GM23338 (cell line): ENCODE measurements around the gene CHRNA3. TPM values are rescaled to one million over a fixed set of nuclear protein-coding genes. Genes with fewer than 3 reads are reported as not detected.

Experiments
- ATAC-seq: fragments of 200-7000 bp; cut with Tn5 transposase; 3 replicates; pipeline ENCODE4 v1.9.1; 2020
- DNase-seq: peaks from one replicate; pipeline ENCODE4 v3.0.0-alpha.2; 2015; ENCODE audit warnings: low spot score
- H2AFZ ChIP-seq: fragments of 200-600 bp; sonication (generic); 2 replicates; pipeline ENCODE4 v1.8.0; 2016; ENCODE audit warnings: antibody characterized with exemption, mild to moderate bottlenecking, moderate library complexity
- H3F3A ChIP-seq: fragments of 200-600 bp; sonication (generic); replicated peaks from 2 replicates; pipeline ENCODE4 v1.8.0; 2017; ENCODE audit warnings: antibody characterized with exemption, mixed run types, low read depth
- H3K27ac ChIP-seq: fragments of 200-600 bp; sonication (generic); 2 replicates; pipeline ENCODE4 v1.6.1; 2016; ENCODE audit warnings: low read depth
- H3K27me3 ChIP-seq: fragments of 200-600 bp; sonication (generic); 2 replicates; pipeline ENCODE4 v1.8.0; 2016; ENCODE audit warnings: mild to moderate bottlenecking, mixed run types, moderate library complexity; ENCODE audit not compliant: insufficient read depth
- H3K36me3 ChIP-seq: fragments of 200-600 bp; sonication (generic); 2 replicates; pipeline ENCODE4 v1.8.0; 2016; ENCODE audit warnings: mild to moderate bottlenecking; ENCODE audit not compliant: insufficient read depth
- H3K4me1 ChIP-seq: fragments of 200-600 bp; sonication (generic); 2 replicates; pipeline ENCODE4 v1.8.0; 2016; ENCODE audit warnings: mild to moderate bottlenecking, moderate library complexity; ENCODE audit not compliant: insufficient read depth
- H3K4me2 ChIP-seq: fragments of 200-600 bp; sonication (generic); 2 replicates; pipeline ENCODE4 v1.7.1; 2017; ENCODE audit warnings: mixed run types
- H3K4me3 ChIP-seq: fragments of 200-600 bp; sonication (generic); 2 replicates; pipeline ENCODE4 v1.6.1; 2016; ENCODE audit warnings: mixed run types
- H3K79me2 ChIP-seq: fragments of 200-600 bp; sonication (generic); replicated peaks from 2 replicates; pipeline ENCODE4 v1.8.0; 2017; ENCODE audit warnings: mild to moderate bottlenecking; ENCODE audit not compliant: insufficient read depth
- H3K9me2 ChIP-seq: fragments of 200-600 bp; sonication (generic); 2 replicates; pipeline ENCODE4 v1.8.0; 2017; ENCODE audit not compliant: insufficient read depth
- H4K20me1 ChIP-seq: fragments of 200-600 bp; sonication (generic); replicated peaks from 2 replicates; pipeline ENCODE4 v1.8.0; 2017; ENCODE audit warnings: mild to moderate bottlenecking; ENCODE audit not compliant: insufficient read depth
- H3K27ac Mint-ChIP-seq: 2 replicates; pipeline ENCODE4 v1.8.0; 2020; ENCODE audit warnings: inconsistent platforms, mild to moderate bottlenecking, moderate library complexity, mixed read lengths
- H3K27me3 Mint-ChIP-seq: 3 replicates; pipeline ENCODE4 v1.8.0; 2022; ENCODE audit warnings: low read depth, mild to moderate bottlenecking, moderate library complexity, mixed read lengths, inconsistent platforms; ENCODE audit not compliant: insufficient read depth, poor library complexity
- H3K36me3 Mint-ChIP-seq: 3 replicates; pipeline ENCODE4 v1.8.0; 2021; ENCODE audit warnings: low read depth, mild to moderate bottlenecking, inconsistent platforms, moderate library complexity, mixed read lengths
- H3K4me1 Mint-ChIP-seq: 3 replicates; pipeline ENCODE4 v1.8.0; 2020; ENCODE audit warnings: mild to moderate bottlenecking, inconsistent platforms, mixed read lengths
- H3K4me3 Mint-ChIP-seq: 3 replicates; pipeline ENCODE4 v1.8.0; 2021; ENCODE audit warnings: moderate library complexity, mild to moderate bottlenecking, inconsistent platforms, mixed read lengths
- H3K9me3 Mint-ChIP-seq: 3 replicates; pipeline ENCODE4 v1.8.0; 2020; ENCODE audit warnings: moderate library complexity, mild to moderate bottlenecking, inconsistent platforms, mixed read lengths
- NANOG ChIP-seq: IDR thresholded peaks from 2 replicates; pipeline ENCODE4 v1.6.1; 2016; ENCODE audit warnings: antibody characterized with exemption, borderline replicate concordance
- POLR2AphosphoS5 ChIP-seq: IDR thresholded peaks from 2 replicates; pipeline ENCODE4 v1.6.1; 2016; ENCODE audit warnings: antibody characterized with exemption, low read depth
- ZNF114 ChIP-seq: fragments of 250-450 bp; sonication (Bioruptor Pico); IDR thresholded peaks from 2 replicates; pipeline ENCODE4 v1.5.0; 2020; ENCODE audit warnings: mild to moderate bottlenecking, moderate library complexity
- polyA plus RNA-seq: library from polyadenylated mRNA; unstranded; fragments of >200 nt; fragmentation: Nextera tagmentation; extraction: Ambion mirVana; gene quantifications from 2 replicates; pipeline ENCODE4 v1.2.1, GENCODE V29; 2016
- total RNA-seq: library from RNA; depleted of rRNA; stranded (reverse); fragments of >200 nt; shearing (Covaris generic); gene quantifications from 2 replicates; pipeline ENCODE4 v1.2.3, GENCODE V29; 2014
- TF ChIP-seq, protein P1 (sequence below): fragments of 250-450 bp; sonication (Bioruptor Pico); IDR thresholded peaks from 2 replicates; pipeline ENCODE4 v1.5.0; 2020; ENCODE audit warnings: mild to moderate bottlenecking, moderate library complexity
- TF ChIP-seq, protein P2 (sequence below): IDR thresholded peaks from one replicate; pipeline ENCODE4 v1.6.1; 2018; ENCODE audit warnings: antibody characterized with exemption; ENCODE audit not compliant: unreplicated experiment
- TF ChIP-seq, protein P3 (sequence below), 2 experiments: fragments of 200-600 bp in 1 of 2; sonication (generic) in 1 of 2; conservative IDR thresholded peaks; 2 replicates each; pipeline versions ENCODE4 v1.5.1 to v1.6.1; 2016 to 2017; ENCODE audit warnings: antibody characterized with exemption in 2 of 2, low read depth in 2 of 2, mild to moderate bottlenecking in 2 of 2, moderate library complexity in 1 of 2

CHRNA3 gene
- total and polyA plus RNA-seq, 2 experiments from 2014 or later, result 2.9 to 3.5 TPM

DNA sequence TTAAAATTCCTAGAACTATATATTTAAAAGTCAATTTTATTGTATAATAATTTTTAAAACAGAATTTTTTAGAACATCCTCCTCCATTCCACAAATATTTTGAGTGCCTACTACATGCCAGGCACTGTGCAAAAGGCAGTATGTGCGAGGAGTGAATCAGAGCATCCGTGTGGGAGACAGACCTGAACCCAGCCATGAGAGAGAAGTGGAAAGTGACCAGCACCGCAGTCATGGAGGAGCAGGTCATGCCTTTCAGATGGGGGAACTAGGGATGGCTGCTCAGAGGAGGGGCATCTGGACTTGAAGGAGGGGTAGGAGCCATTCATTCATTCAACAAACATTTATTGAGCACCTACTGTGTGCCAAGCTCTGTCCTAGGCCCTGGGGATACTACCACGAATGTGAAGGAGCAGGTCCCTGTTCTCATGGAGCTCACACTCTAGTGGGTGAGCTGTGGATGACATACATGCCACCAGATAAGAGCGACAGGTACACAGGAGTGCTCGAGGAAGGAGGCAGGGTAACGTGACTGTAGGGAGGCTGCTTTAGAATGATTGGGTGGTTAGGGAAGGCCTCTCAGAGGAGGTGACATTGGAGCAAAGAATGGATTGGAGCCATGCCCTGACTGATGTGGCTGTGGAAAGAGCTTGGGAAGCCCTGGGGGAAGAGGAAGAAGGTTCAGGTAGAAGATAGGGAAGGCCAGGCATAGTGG lies 3.1 kb upstream of the CHRNA3 start (continued):
- TF ChIP-seq, protein P1, sequence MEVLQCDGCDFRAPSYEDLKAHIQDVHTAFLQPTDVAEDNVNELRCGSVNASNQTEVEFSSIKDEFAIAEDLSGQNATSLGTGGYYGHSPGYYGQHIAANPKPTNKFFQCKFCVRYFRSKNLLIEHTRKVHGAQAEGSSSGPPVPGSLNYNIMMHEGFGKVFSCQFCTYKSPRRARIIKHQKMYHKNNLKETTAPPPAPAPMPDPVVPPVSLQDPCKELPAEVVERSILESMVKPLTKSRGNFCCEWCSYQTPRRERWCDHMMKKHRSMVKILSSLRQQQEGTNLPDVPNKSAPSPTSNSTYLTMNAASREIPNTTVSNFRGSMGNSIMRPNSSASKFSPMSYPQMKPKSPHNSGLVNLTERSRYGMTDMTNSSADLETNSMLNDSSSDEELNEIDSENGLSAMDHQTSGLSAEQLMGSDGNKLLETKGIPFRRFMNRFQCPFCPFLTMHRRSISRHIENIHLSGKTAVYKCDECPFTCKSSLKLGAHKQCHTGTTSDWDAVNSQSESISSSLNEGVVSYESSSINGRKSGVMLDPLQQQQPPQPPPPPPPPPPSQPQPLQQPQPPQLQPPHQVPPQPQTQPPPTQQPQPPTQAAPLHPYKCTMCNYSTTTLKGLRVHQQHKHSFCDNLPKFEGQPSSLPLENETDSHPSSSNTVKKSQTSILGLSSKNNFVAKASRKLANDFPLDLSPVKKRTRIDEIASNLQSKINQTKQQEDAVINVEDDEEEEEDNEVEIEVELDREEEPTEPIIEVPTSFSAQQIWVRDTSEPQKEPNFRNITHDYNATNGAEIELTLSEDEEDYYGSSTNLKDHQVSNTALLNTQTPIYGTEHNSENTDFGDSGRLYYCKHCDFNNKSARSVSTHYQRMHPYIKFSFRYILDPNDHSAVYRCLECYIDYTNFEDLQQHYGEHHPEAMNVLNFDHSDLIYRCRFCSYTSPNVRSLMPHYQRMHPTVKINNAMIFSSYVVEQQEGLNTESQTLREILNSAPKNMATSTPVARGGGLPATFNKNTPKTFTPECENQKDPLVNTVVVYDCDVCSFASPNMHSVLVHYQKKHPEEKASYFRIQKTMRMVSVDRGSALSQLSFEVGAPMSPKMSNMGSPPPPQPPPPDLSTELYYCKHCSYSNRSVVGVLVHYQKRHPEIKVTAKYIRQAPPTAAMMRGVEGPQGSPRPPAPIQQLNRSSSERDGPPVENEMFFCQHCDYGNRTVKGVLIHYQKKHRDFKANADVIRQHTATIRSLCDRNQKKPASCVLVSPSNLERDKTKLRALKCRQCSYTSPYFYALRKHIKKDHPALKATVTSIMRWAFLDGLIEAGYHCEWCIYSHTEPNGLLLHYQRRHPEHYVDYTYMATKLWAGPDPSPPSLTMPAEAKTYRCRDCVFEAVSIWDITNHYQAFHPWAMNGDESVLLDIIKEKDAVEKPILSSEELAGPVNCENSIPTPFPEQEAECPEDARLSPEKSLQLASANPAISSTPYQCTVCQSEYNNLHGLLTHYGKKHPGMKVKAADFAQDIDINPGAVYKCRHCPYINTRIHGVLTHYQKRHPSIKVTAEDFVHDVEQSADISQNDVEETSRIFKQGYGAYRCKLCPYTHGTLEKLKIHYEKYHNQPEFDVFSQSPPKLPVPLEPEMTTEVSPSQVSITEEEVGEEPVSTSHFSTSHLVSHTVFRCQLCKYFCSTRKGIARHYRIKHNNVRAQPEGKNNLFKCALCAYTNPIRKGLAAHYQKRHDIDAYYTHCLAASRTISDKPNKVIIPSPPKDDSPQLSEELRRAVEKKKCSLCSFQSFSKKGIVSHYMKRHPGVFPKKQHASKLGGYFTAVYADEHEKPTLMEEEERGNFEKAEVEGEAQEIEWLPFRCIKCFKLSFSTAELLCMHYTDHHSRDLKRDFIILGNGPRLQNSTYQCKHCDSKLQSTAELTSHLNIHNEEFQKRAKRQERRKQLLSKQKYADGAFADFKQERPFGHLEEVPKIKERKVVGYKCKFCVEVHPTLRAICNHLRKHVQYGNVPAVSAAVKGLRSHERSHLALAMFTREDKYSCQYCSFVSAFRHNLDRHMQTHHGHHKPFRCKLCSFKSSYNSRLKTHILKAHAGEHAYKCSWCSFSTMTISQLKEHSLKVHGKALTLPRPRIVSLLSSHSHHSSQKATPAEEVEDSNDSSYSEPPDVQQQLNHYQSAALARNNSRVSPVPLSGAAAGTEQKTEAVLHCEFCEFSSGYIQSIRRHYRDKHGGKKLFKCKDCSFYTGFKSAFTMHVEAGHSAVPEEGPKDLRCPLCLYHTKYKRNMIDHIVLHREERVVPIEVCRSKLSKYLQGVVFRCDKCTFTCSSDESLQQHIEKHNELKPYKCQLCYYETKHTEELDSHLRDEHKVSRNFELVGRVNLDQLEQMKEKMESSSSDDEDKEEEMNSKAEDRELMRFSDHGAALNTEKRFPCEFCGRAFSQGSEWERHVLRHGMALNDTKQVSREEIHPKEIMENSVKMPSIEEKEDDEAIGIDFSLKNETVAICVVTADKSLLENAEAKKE (CRISPR knock-in tag), result no peak
- TF ChIP-seq NANOG, result no peak
- no peak for TF ChIP-seq ZNF114 (CRISPR knock-in tag)

- H3K27me3 ChIP-seq, result peaks cover 44% of the 10 kb centered on the region
- peak overlapping the region; percentile 72 for H3K4me3 Mint-ChIP-seq
- H3K36me3 ChIP-seq, result no peaks in the 10 kb centered on the region
Observed at GRCh38 chr15:78621810-78622402, 1.1 kb upstream of the CHRNA3 start.

More at GRCh38 chr15:78621810-78622402, 1.1 kb upstream of the CHRNA3 start:
- Histone ChIP-seq H3K27ac (no peak overlapping the region), H3K4me1 (no peaks in the 10 kb centered on the region), H4K20me1 (no peaks in the 10 kb centered on the region), H3K4me3 (peak overlapping the region; percentile 71; the same call in 1 of the 2 replicates), H3F3A (no peaks in the 10 kb centered on the region), H3K9me2 (no peaks in the 10 kb centered on the region), H3K79me2 (no peaks in the 10 kb centered on the region), H2AFZ (0 out of 2 replicates have a peak overlapping the region, but pooled peaks have one; percentile 93), H3K4me2 (peak overlapping the region; percentile 93)
- TF ChIP-seq, protein P2, sequence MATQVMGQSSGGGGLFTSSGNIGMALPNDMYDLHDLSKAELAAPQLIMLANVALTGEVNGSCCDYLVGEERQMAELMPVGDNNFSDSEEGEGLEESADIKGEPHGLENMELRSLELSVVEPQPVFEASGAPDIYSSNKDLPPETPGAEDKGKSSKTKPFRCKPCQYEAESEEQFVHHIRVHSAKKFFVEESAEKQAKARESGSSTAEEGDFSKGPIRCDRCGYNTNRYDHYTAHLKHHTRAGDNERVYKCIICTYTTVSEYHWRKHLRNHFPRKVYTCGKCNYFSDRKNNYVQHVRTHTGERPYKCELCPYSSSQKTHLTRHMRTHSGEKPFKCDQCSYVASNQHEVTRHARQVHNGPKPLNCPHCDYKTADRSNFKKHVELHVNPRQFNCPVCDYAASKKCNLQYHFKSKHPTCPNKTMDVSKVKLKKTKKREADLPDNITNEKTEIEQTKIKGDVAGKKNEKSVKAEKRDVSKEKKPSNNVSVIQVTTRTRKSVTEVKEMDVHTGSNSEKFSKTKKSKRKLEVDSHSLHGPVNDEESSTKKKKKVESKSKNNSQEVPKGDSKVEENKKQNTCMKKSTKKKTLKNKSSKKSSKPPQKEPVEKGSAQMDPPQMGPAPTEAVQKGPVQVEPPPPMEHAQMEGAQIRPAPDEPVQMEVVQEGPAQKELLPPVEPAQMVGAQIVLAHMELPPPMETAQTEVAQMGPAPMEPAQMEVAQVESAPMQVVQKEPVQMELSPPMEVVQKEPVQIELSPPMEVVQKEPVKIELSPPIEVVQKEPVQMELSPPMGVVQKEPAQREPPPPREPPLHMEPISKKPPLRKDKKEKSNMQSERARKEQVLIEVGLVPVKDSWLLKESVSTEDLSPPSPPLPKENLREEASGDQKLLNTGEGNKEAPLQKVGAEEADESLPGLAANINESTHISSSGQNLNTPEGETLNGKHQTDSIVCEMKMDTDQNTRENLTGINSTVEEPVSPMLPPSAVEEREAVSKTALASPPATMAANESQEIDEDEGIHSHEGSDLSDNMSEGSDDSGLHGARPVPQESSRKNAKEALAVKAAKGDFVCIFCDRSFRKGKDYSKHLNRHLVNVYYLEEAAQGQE, result no peak
- TF ChIP-seq POLR2AphosphoS5, result no peak
- TF ChIP-seq, protein P3, sequence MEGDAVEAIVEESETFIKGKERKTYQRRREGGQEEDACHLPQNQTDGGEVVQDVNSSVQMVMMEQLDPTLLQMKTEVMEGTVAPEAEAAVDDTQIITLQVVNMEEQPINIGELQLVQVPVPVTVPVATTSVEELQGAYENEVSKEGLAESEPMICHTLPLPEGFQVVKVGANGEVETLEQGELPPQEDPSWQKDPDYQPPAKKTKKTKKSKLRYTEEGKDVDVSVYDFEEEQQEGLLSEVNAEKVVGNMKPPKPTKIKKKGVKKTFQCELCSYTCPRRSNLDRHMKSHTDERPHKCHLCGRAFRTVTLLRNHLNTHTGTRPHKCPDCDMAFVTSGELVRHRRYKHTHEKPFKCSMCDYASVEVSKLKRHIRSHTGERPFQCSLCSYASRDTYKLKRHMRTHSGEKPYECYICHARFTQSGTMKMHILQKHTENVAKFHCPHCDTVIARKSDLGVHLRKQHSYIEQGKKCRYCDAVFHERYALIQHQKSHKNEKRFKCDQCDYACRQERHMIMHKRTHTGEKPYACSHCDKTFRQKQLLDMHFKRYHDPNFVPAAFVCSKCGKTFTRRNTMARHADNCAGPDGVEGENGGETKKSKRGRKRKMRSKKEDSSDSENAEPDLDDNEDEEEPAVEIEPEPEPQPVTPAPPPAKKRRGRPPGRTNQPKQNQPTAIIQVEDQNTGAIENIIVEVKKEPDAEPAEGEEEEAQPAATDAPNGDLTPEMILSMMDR (conservative IDR thresholded peaks at IDR 0.05; ENCODE audit: low read depth in 2 of 2), result no peak
- Mint-ChIP-seq H3K36me3 (no peaks in the 10 kb centered on the region), H3K27ac (no peak overlapping the region), H3K9me3 (no peaks in the 10 kb centered on the region), H3K27me3 (peaks cover 34% of the 10 kb centered on the region), H3K4me1 (peaks cover 21% of the 10 kb centered on the region)
- DNase-seq (no peak), ATAC-seq (no peak)
